MM.1S (cell line): ENCODE measurements around the gene ZFPM1.

ENCODE experiments used
- DNase-seq: peaks from one replicate; pipeline ENCODE4 v3.0.0-alpha.2; 2015
- H2AFZ ChIP-seq: fragments of 300-600 bp; sonication (generic); 2 replicates; pipeline ENCODE4 v1.6.0; 2016; ENCODE audit warnings: antibody characterized with exemption, low read length
- H3F3A ChIP-seq: fragments of 300-600 bp; sonication (generic); 2 replicates; pipeline ENCODE4 v1.6.1; 2016; ENCODE audit warnings: mild to moderate bottlenecking, antibody characterized with exemption, low read length, moderate library complexity, mixed read lengths; ENCODE audit not compliant: insufficient read depth
- H3K27ac ChIP-seq: fragments of 300-600 bp; sonication (generic); 2 replicates; pipeline ENCODE4 v1.5.1; 2016; ENCODE audit warnings: mild to moderate bottlenecking, low read length
- H3K27me3 ChIP-seq: fragments of 300-600 bp; sonication (generic); replicated peaks from 2 replicates; pipeline ENCODE4 v1.6.0; 2016; ENCODE audit warnings: low read length; ENCODE audit not compliant: insufficient read depth
- H3K36me3 ChIP-seq: fragments of 300-600 bp; sonication (generic); replicated peaks from 2 replicates; pipeline ENCODE4 v1.6.1; 2016; ENCODE audit warnings: mild to moderate bottlenecking, low read length, mixed read lengths; ENCODE audit not compliant: insufficient read depth
- H3K4me1 ChIP-seq: fragments of 300-600 bp; sonication (generic); 2 replicates; pipeline ENCODE4 v1.6.1; 2016; ENCODE audit warnings: low read length, mixed read lengths
- H3K4me2 ChIP-seq: fragments of 300-600 bp; sonication (generic); 2 replicates; pipeline ENCODE4 v1.6.0; 2016; ENCODE audit warnings: low read depth, low read length
- H3K4me3 ChIP-seq: fragments of 300-600 bp; sonication (generic); 2 replicates; pipeline ENCODE4 v1.5.1; 2016; ENCODE audit warnings: low read length, mixed read lengths
- H3K79me2 ChIP-seq: fragments of 300-600 bp; sonication (generic); 2 replicates; pipeline ENCODE4 v1.6.1; 2016; ENCODE audit warnings: mixed run types, low read length, mixed read lengths
- H3K9ac ChIP-seq: fragments of 300-600 bp; sonication (generic); 2 replicates; pipeline ENCODE4 v1.6.1; 2016; ENCODE audit warnings: low read length, mixed read lengths
- H3K9me2 ChIP-seq: fragments of 300-600 bp; sonication (generic); replicated peaks from 2 replicates; pipeline ENCODE4 v1.6.1; 2016; ENCODE audit warnings: mild to moderate bottlenecking, low read length, mixed read lengths; ENCODE audit not compliant: insufficient read depth
- H3K9me3 ChIP-seq: fragments of 300-600 bp; sonication (generic); replicated peaks from 2 replicates; pipeline ENCODE4 v1.6.1; 2016; ENCODE audit warnings: mild to moderate bottlenecking, low read length, mixed read lengths; ENCODE audit not compliant: insufficient read depth
- H4K20me1 ChIP-seq: fragments of 300-600 bp; sonication (generic); 2 replicates; pipeline ENCODE4 v1.6.1; 2016; ENCODE audit warnings: mild to moderate bottlenecking, low read length, moderate library complexity, mixed read lengths; ENCODE audit not compliant: insufficient read depth
- EZH2 ChIP-seq: fragments of 300-600 bp; sonication (generic); optimal IDR thresholded peaks from 2 replicates; pipeline ENCODE3; 2017; ENCODE audit warnings: low read depth, mild to moderate bottlenecking, antibody characterized with exemption, low read length, mixed read lengths
- EZH2phosphoT487 ChIP-seq: fragments of 300-600 bp; sonication (generic); IDR thresholded peaks from 2 replicates; pipeline ENCODE4 v1.6.1; 2018; ENCODE audit warnings: antibody characterized with exemption, low read length
- TF ChIP-seq, protein P1 (sequence below): fragments of 300-600 bp; sonication (generic); IDR thresholded peaks from 2 replicates; pipeline ENCODE4 v1.5.1; 2016; ENCODE audit warnings: antibody characterized with exemption, low read length, mixed read lengths

ZFPM1 gene

DNA sequence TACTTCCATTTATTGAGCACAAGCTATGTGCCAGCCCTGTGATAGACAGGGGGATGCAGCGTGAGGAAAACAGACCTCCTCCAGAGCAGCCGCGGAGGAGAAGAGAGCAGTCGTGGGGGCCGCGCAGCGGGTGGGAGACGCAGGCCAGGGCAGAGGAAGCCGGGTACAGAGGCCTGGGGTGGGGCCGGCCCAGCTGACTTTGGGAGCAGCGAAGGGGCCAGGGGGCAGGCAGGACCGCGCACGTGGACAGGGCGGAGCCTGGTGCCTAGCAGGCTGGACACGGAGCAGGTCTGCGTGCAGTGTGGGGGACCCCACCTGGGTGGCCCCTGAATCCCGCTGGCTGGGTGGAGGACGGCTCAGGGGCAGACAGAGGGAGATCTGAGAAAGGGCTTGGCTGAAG lies 46.2 kb downstream of the ZFPM1 start:
- no peak overlapping the region for H3K9ac ChIP-seq
- no peaks in the 10 kb centered on the region for H3K27me3 ChIP-seq
- TF ChIP-seq EZH2phosphoT487 (no peak), EZH2 (no peak)
- TF ChIP-seq, protein P1, sequence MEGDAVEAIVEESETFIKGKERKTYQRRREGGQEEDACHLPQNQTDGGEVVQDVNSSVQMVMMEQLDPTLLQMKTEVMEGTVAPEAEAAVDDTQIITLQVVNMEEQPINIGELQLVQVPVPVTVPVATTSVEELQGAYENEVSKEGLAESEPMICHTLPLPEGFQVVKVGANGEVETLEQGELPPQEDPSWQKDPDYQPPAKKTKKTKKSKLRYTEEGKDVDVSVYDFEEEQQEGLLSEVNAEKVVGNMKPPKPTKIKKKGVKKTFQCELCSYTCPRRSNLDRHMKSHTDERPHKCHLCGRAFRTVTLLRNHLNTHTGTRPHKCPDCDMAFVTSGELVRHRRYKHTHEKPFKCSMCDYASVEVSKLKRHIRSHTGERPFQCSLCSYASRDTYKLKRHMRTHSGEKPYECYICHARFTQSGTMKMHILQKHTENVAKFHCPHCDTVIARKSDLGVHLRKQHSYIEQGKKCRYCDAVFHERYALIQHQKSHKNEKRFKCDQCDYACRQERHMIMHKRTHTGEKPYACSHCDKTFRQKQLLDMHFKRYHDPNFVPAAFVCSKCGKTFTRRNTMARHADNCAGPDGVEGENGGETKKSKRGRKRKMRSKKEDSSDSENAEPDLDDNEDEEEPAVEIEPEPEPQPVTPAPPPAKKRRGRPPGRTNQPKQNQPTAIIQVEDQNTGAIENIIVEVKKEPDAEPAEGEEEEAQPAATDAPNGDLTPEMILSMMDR = no peak
- no peaks in the 10 kb centered on the region for H3K9me3 ChIP-seq
- no peaks in the 10 kb centered on the region for H4K20me1 ChIP-seq
- H3K79me2 ChIP-seq = no peaks in the 10 kb centered on the region
- H3K9me2 ChIP-seq = no peaks in the 10 kb centered on the region
- no peak overlapping the region for H3K4me2 ChIP-seq
- H3K27ac ChIP-seq = no peak overlapping the region
- no peaks in the 10 kb centered on the region for H3F3A ChIP-seq
- no peak for DNase-seq
- H2AFZ ChIP-seq = no peak overlapping the region
- no peaks in the 10 kb centered on the region for H3K36me3 ChIP-seq
- H3K4me1 ChIP-seq = no peaks in the 10 kb centered on the region
- no peak overlapping the region for H3K4me3 ChIP-seq

DNA sequence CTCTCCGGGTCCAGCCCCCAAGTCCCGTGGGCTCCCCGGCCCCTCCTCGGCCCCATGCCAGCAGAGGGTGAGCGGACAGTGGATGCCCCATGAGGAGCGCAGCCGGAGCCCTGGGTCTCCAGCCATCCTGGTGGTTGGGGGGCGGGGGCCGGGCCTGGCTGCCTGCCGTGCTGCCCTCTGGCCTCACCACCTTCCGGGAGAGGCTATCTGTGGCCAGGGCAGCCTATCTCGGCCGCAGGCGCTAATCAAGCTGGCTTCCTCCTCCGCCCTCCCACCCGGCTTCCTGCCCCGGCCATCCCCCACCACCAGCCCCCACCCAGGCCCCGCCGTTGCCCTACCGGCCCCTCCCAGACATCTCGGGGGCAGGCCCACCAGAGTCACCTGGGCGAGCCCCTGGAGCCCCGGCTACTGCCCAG lies 46.8 kb downstream of the ZFPM1 start:
- TF ChIP-seq, protein P1 = no peak
- no peak for TF ChIP-seq EZH2phosphoT487
- no peak for TF ChIP-seq EZH2
- no peaks in the 10 kb centered on the region for H3K4me1 ChIP-seq
- no peaks in the 10 kb centered on the region for H3F3A ChIP-seq
- no peak overlapping the region for H3K9ac ChIP-seq
- no peaks in the 10 kb centered on the region for H3K79me2 ChIP-seq
- no peak overlapping the region for H3K4me2 ChIP-seq
- no peak overlapping the region for H2AFZ ChIP-seq
- no peak overlapping the region for H3K4me3 ChIP-seq
- no peaks in the 10 kb centered on the region for H3K9me2 ChIP-seq
- no peaks in the 10 kb centered on the region for H3K9me3 ChIP-seq
- H3K36me3 ChIP-seq = no peaks in the 10 kb centered on the region
- no peaks in the 10 kb centered on the region for H3K27me3 ChIP-seq
- no peak for DNase-seq
- H3K27ac ChIP-seq = no peak overlapping the region
- H4K20me1 ChIP-seq = no peaks in the 10 kb centered on the region

DNA sequence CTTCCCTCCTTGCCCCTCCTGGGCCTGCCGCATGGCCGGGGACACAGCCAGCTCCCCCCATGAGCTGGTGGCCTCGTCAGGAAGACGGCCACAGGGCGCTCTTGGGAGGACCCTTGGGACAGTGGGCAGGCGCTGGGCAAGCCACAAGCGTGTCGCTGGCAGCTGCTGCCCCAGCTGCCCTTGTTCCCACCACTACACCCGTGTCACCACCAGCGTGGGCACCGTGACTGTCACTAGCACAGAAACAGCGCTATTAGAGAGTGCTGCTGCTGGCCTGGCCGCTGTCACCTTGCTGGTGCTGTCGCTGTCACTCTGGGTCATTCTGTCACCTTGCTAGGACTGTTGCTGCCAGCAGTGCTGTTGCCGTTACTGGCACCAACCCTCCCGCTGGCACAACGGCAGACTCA lies 47.2 kb downstream of the ZFPM1 start:
- H3K4me2 ChIP-seq = no peak overlapping the region
- no peaks in the 10 kb centered on the region for H3K4me1 ChIP-seq
- TF ChIP-seq, protein P1 = no peak
- TF ChIP-seq EZH2phosphoT487 (no peak), EZH2 (no peak)

More for the DNA sequence above, 47.2 kb downstream of the ZFPM1 start:
- Histone ChIP-seq H2AFZ (no peak overlapping the region), H4K20me1 (no peaks in the 10 kb centered on the region), H3K79me2 (no peaks in the 10 kb centered on the region), H3K9me3 (no peaks in the 10 kb centered on the region), H3F3A (no peaks in the 10 kb centered on the region), H3K27ac (no peak overlapping the region), H3K36me3 (no peaks in the 10 kb centered on the region), H3K9me2 (no peaks in the 10 kb centered on the region), H3K4me3 (no peak overlapping the region), H3K27me3 (no peaks in the 10 kb centered on the region), H3K9ac (no peak overlapping the region)
- DNase-seq = no peak
